Fibroblast of mammary gland (primary cell): ENCODE measurements around the gene CLHC1.
"Not testable (repeated sequence)": the region's sequence is repeated elsewhere in the genome, so short reads cannot be mapped to it uniquely, and the experiment has no call there.

Source experiments
- DNase-seq: peaks from one replicate; pipeline ENCODE4 v3.0.0-alpha.2; 2010; ENCODE audit warnings: low read depth
- H3K4me3 ChIP-seq: 2 replicates; pipeline ENCODE4 v1.5.1; 2011; ENCODE audit warnings: low read depth, mild to moderate bottlenecking, low read length, moderate library complexity; ENCODE audit not compliant: control insufficient read depth
- TF ChIP-seq, protein P1 (sequence below): conservative IDR thresholded peaks from 2 replicates; pipeline ENCODE4 v1.5.1; 2011; ENCODE audit warnings: low read depth, low read length, inconsistent platforms; ENCODE audit not compliant: control insufficient read depth, insufficient read depth

The CLHC1 gene

GRCh38 chr2:55232084-55232862 lies at the start of gene CLHC1, which contains the start of gene RPS27A:
CLHC1 (minus strand) TSS chr2:55232293; CDS start chr2:55222411, 9,882 bp downstream.
RPS27A (plus strand) TSS chr2:55232688; CDS start chr2:55232825, 137 bp downstream.
- peak within 1 kb of the TSS; percentile 98 for H3K4me3 ChIP-seq
- peak; percentile 97 for DNase-seq
- TF ChIP-seq, protein P1, sequence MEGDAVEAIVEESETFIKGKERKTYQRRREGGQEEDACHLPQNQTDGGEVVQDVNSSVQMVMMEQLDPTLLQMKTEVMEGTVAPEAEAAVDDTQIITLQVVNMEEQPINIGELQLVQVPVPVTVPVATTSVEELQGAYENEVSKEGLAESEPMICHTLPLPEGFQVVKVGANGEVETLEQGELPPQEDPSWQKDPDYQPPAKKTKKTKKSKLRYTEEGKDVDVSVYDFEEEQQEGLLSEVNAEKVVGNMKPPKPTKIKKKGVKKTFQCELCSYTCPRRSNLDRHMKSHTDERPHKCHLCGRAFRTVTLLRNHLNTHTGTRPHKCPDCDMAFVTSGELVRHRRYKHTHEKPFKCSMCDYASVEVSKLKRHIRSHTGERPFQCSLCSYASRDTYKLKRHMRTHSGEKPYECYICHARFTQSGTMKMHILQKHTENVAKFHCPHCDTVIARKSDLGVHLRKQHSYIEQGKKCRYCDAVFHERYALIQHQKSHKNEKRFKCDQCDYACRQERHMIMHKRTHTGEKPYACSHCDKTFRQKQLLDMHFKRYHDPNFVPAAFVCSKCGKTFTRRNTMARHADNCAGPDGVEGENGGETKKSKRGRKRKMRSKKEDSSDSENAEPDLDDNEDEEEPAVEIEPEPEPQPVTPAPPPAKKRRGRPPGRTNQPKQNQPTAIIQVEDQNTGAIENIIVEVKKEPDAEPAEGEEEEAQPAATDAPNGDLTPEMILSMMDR: no peak

DNA sequence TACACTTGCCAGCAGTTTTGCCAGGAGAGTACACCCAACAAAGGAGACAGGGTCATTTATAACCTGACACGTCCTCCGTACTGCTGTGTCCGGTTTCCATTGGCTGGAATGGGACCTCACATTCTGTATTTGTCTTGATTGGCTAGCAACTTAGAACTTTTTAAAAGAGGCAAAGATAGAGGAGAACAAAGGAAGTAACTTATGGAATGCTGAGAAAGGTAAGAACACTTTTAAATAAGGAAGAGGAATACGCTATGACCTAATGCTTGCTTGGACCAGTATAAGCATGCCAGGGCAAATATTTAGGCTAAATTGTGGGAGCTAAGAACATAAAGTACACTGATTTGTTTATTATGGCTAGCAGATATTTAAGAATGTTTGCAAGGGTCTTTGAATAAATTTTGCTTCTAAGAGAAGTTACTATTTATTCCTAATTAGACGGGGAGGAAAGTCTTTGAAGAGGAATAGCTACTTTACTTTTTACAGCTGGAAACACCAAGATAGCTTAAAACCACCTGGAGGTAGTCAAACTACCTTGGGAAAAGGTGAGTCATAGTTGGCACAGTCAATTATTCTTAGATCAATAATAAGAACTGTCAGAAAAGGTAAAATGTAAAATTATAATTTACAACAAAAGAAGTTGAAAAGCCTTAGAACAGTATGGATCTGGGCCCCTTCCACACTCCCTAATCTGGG lies 48.9 kb upstream of the CLHC1 start:
- not testable (repeated sequence) for H3K4me3 ChIP-seq, DNase-seq

- DNase-seq, H3K4me3 ChIP-seq: not testable (repeated sequence)
Measured at GRCh38 chr2:55279859-55280424, 47.8 kb upstream of the CLHC1 start.

- not testable (repeated sequence) for DNase-seq, H3K4me3 ChIP-seq
Measured at GRCh38 chr2:55279214-55279835, 47.2 kb upstream of the CLHC1 start.

DNA sequence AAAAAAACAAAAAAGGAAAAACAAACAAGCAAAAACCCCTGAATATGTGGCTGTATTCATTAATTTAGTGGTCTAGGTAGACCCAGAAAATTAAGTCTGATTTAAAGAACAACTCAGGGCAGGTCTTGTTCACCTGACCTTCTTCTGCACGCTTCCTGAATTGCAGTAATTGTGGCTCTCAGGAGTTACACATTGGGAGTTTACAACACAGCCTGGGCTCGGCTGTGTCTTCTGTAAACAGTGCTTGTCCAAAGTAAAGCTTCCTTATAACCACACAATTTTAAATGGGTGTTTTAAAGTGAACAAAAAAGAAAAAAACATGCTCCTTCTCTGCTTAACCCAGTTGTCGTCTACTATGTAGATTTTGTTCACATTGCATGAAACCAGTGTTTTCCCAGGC lies 45.2 kb upstream of the CLHC1 start:
- no peak overlapping the region for H3K4me3 ChIP-seq
- DNase-seq: no peak
- TF ChIP-seq, protein P1: no peak

- not testable (repeated sequence) for DNase-seq, H3K4me3 ChIP-seq
Measured at GRCh38 chr2:55274346-55274745, 42.3 kb upstream of the CLHC1 start.

- peak; percentile 14 for DNase-seq
- TF ChIP-seq, protein P1: no peak
- H3K4me3 ChIP-seq: peak overlapping the region; percentile 96
Measured at GRCh38 chr2:55269645-55269990, 37.5 kb upstream of the CLHC1 start.

GRCh38 chr2:55268907-55269644 lies 37.0 kb upstream of the CLHC1 start, which contains the start of gene MTIF2:
MTIF2 (minus strand) TSS chr2:55269231; CDS start chr2:55263858, 5,373 bp downstream.
- H3K4me3 ChIP-seq: peak within 1 kb of the TSS; percentile 96
- peak; percentile 90 for DNase-seq
- TF ChIP-seq, protein P1: no peak
